OCI-M2 (cell line): ENCODE data around the gene USP10.

ENCODE experiments used
- DNase-seq: peaks from one replicate; lab custom pipeline; 2025; ENCODE audit not compliant: unreplicated experiment; lab: John Stamatoyannopoulos, UW

The USP10 gene, protein sequence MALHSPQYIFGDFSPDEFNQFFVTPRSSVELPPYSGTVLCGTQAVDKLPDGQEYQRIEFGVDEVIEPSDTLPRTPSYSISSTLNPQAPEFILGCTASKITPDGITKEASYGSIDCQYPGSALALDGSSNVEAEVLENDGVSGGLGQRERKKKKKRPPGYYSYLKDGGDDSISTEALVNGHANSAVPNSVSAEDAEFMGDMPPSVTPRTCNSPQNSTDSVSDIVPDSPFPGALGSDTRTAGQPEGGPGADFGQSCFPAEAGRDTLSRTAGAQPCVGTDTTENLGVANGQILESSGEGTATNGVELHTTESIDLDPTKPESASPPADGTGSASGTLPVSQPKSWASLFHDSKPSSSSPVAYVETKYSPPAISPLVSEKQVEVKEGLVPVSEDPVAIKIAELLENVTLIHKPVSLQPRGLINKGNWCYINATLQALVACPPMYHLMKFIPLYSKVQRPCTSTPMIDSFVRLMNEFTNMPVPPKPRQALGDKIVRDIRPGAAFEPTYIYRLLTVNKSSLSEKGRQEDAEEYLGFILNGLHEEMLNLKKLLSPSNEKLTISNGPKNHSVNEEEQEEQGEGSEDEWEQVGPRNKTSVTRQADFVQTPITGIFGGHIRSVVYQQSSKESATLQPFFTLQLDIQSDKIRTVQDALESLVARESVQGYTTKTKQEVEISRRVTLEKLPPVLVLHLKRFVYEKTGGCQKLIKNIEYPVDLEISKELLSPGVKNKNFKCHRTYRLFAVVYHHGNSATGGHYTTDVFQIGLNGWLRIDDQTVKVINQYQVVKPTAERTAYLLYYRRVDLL

DNA sequence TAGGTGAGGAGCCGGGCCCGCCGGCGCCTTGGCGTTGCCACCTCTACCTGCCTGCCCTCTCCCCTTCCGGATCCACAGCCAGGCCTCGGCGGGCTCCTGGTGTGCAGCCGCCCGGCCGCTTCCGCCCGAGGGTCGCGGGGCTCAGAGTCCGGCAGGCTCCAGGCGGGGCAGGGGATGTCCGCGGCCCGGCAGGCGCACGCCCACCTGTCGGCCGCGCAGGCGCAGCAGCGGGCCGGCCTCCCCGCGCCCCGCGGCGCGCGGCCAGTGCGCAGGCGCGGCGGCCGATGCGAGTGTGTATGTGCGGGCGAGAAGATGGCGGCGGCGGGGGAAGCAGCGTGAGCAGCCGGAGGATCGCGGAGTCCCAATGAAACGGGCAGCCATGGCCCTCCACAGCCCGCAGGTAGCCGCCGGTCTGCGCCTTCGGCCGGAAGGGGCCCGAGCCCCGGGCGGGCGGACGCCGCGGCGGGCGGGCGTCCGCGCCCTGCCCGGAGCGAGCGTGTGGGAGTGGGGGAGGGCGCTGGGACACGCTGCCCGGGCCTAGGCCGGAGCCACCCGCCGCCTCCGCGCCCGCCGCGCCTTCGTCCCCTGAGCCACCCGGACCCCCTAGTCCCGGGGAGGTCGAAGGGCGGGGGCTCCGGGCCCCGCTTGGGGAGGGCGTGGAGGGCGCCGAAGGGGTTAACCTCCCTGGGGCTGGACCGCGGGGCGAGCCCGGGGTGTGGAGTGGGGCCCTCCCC lies at the start of gene USP10:
Gene USP10 (plus strand): TSS at position 289 of the 734 bp plus-strand sequence. CDS start 91 bp downstream, at position 380.
- DNase-seq = no peak

DNA sequence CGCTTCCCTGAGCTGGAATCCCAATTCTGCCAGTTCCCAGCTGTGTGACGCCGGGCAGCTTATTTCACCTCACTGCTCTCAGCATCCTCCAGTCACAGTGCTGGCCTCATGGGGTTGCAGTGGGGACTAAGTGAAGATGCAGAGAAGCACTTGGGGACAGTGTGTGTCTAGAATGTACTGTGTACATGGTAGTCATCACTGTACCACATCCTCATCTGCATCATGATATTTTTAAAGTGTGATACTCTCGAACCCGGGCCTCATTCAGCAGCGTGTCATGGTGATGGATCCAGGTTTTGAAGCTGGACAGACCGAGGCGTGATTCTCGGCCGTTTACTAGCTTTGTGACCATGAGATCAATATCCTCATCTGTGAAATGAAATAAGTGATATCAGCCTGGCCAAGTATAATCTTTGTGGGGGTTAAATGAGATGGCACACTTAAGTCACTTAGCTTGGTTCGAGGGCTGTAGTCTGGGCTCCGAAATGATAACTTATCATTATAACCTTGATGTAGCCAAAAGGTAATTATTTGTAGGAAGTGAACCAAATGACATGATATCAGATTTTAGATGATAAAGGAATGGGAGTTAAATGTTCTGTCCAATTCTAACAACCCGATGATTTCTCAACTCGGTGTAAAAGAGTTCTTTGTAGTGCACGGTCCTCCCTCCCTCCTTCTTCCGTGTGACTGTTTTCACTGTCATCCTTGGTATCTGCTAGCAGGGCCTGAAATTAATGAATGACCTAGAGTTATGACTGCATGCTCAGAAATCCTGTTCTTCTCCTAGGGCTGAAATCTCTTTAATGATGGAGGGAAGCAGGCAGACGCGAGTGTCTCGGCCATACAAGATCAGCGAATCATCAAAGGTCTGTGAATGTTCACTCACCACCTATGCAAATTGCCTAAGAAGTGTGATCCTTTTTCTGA lies 49.5 kb upstream of the USP10 start:
- no peak for DNase-seq

DNA sequence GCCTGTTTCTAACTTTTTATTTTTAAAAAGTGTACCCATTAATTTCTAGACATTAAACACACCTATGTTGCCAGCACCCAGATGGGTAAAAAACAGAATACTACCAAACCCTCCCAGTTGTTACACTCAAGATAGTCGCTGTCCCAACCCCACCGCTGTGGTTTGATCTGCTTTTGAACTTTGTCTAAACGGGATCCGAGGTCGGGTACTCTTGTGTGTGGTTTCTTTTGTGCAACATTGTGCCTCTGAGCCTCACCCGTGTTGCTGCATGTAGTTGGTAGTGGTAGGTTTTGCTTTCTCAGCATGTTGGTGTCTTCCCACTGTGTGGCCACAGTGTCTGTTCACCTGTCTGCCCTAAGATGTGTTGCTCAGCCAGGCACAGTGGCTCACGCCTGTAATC lies 47.2 kb upstream of the USP10 start:
- DNase-seq = no peak

DNA sequence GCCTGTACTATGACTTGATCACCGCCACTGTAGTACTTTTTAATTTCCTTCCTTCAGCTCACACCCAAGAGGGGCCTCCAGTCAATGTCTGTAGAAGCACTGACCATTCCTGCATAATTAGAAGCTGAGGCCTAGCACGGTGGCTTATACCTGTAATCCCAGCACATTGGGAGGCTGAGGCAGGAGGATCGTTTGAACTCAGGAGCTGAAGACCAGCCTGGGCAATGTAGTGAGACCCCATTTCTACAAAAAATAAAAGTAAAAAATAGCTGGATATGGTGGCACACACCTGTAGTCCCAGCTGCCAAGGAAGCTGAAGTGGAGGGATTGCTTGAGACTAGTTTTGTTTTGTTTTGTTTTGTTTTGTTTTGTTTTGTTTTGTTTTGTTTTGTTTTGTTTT lies 45.6 kb upstream of the USP10 start:
- no peak for DNase-seq

DNA sequence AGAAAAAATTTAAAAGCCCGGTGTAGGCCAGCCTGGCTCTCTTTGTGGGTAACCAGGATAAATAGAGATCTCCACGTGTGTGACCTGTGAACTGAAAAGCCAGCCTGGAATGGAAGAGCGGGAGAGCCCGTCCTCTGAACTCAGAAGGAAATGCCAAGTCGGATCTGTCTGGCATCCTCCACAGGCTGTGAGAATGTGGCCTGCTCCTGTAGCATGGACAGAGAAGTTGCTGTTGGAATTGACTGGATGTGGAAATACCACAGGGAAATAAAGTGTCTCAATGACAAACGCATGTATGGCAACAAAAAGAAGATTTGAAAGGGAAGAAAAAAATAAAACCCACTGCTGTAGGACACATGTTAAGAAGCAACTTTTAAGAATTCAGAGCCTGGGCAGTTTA lies 44.8 kb upstream of the USP10 start:
- no peak for DNase-seq

DNA sequence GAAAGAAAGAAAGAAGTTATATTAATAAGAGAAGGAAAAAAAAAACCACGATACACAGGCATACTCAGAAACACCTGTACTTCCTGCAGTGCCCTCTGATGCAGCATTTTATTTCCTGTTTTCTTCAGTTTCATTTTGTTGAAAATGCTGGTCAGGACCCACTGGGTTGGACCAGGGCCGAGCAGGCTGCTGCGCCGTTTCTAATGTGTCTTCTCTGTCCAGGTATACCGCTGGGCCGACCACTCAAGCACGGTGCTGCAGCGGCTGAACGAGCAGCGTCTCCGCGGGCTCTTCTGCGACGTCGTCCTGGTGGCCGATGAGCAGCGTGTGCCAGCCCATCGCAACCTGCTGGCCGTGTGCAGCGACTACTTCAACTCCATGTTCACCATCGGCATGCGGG lies 43.2 kb upstream of the USP10 start:
- DNase-seq = no peak

DNA sequence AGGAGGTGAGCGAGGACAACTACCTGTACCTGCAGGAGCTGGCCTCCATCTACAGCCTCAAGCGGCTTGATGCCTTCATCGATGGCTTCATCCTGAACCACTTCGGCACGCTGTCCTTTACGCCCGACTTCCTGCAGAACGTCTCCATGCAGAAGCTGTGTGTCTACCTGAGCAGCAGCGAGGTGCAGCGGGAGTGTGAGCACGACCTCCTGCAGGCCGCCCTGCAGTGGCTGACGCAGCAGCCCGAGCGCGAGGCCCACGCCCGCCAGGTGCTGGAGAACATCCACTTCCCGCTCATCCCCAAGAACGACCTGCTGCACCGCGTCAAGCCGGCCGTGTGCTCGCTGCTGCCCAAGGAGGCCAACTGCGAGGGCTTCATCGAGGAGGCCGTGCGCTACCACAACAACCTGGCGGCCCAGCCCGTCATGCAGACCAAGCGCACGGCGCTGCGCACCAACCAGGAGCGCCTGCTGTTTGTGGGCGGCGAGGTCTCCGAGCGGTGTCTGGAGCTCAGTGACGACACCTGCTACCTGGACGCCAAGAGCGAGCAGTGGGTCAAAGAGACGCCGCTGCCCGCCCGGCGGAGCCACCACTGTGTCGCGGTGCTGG lies 42.5 kb upstream of the USP10 start:
- no peak for DNase-seq

DNA sequence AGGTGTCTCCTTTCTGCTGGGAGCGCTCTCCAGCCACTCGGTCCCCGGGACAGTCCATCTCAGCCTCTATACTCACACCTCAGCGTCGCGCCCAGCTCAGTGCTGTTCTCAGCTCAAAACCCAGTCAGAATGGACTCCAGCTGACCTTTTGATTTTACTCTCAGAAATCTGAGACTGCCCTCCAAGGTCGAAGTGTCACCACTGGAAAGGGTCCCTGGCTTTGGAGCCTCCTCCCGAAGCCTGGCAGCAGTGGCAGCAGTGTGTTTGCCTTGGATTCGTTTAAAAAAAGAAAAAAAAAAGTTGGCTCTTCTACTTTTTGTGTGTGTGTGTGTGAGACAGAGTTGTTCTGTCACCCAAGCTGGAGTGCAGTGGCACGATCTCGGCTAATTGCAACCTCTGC lies 41.1 kb upstream of the USP10 start:
- no peak for DNase-seq

DNA sequence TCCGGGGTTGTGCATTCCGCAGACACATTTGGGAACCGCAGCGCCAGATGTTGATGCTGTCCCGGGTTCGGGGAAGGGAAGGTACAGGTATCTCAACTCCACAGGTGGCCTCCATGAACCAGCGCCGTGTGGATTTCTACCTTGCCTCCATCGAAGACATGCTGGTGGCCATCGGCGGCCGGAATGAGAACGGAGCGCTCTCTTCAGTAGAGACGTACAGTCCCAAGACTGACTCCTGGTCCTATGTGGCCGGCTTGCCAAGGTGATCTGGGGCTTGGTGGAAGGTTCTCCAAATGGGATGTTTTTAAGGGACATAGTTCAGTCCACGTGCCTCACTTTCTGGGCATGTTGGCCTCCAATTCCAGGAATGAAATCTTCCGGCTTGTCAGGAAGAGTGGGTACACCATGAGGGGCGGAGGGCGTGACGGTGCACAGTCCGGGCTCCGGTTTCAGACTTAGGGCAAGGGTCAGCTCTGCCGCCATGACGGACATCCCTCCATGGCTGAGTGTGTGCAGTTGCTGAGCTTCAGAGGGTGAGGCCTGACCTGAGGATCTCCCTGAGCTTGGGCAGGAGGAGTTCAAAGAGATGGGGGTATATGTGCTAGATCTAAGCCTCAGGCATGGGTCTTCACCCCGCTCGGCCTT lies 40.0 kb upstream of the USP10 start:
- DNase-seq = no peak

DNA sequence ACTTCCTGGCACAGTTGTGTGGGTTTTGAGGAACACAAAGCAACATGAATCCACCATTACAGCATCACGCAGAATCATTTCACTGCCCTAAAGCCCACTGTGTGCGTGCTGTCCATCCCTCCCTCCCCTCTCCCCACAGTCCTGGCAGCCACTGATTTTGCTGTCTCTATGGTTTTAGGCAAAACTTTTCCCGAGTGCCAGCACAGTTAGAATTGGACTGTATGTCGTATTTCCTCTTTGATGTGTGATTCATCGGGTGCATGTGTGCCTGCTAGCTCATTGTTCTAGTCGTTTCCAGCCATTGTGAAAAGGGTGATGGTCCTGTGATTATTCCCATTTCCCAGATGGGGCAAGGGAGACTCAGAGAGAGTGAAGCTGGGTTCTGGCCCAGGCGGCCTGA lies 38.8 kb upstream of the USP10 start:
- DNase-seq = no peak

DNA sequence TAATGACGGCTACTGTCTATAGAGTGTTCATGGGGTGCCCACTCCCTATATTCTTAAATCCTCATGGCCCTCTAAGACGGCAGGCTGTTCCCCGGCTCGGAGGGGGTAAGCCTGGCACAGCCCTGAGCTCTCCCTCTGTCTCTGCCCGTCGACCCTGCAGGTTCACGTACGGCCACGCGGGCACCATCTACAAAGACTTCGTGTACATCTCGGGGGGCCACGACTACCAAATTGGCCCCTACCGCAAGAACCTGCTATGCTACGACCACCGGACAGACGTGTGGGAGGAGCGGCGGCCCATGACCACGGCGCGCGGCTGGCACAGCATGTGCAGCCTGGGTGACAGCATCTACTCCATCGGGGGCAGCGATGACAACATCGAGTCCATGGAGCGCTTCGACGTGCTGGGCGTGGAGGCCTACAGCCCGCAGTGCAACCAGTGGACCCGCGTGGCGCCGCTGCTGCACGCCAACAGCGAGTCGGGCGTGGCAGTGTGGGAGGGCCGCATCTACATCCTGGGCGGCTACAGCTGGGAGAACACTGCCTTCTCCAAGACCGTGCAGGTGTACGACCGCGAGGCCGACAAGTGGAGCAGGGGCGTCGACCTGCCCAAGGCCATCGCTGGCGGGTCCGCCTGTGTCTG lies 38.3 kb upstream of the USP10 start:
- DNase-seq = no peak

DNA sequence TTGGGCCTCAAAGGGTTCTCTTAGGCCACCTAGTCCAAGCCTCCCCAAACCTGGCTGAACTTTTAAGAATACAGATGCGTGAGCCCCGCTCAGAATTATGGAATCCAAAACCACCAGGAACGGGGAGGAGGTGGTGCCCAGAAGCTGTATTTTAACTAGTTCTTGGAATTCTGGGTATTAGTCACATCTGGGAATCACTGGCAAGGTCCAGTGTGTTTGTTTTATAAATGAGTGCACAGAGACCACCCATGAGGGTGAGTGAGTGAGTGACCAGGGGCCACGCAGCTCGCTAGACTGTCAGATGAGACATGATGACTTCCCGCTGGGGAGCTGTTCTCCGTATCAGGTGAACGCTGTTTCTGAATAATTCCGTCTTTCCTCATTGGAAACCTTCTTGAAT lies 37.3 kb upstream of the USP10 start:
- no peak for DNase-seq

DNA sequence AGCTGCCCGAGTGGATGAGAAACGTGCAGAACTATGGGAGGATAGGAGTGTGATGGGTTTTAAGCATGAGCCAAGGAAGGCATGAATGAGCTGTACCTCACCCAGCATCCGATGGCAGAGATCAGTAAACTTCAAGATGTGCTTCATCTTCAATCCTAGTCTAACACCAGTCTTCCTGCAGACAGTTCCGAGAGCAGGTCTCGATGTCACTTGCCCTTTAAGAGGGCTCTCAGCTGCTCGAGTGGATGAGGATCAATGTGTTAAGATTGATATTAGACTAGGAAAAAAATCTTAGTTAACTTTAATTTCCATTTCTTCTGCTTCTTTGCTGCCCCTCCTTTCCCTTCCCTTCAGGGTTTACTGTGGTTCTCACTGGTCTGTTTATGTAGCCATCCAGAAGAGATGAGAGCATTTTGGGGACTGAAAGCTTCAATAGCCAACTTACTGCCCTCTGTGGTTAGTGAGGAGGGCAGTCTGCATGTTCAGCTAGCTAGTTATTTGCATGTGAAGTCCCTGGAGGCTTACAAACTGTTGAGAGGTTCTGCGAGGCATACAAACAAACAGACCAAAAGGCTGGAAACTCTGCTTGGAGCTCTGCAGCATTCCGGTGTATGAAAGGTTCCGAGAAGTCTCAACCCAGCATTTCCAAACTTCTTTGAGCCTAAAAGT lies 36.2 kb upstream of the USP10 start:
- DNase-seq = no peak

DNA sequence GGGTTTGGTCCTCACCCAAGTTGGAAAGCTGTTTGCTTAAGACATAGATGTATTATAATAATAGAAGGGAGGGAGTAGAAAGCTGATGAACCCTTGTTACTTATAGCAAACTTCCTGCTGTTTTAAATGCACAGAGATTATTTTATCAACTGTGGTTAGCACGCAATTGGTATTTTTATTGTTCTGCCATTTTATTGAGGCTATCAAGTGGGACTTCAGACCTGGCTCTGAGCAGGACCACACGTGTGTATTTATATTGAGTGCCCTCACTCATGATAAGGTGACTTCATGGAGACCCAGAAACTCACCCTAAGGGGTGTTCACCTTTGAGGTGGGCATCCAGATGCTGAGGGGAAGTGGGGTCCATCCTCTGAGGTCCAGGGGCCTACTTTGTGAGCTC lies 34.4 kb upstream of the USP10 start:
- DNase-seq = no peak

DNA sequence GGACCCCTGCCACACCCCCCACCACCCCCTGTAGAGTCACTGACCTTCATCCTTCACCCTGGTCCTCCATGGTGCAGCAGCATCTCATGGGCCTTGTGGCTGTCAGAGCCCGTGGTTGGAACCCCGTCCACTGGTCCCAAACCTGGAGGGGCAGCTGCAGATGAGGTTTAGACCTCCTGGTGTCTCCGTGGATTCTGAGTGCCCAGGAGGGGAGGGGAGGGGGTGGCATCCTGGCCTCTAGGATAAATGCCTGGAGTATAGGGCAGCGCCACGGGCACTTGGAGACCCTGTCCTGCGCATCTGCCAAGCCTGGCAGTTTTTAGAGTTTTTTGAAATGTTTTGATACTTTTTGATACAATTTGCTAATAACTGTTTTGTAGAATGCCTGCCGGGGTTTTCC lies 34.0 kb upstream of the USP10 start:
- no peak for DNase-seq

DNA sequence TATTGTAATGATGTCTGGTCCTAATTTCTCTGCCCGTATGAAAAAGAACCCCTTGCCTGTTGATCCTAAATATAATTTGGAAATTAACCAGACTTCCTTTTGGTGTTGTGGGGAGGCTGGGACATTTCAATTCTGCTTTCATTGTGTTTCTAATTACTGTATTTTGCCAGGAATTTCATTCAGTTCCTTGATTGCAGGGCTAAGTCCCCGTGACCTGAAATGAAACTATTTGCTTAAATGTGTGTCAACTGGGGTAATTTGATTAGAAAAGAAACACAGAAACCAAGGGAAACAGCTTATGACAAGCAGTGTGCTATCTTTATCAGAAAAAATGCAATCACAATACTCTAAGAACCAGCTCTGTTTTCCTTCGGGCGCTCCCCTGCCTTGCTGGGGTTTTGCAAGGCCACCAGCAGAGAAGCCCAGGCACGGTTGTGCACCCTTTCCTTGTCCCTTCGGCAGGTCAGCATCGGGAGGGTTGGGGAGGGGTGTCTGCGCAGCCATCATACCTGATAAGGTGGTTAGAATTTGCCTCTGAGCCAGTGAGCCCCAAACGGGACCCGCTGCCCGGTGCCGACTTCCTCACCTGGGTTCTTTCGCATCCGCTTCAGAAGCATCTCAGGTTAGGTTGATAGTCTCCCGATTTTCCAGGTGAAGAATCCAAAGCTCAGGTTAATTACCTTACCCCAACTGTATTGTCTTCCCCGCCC lies 32.0 kb upstream of the USP10 start:
- no peak for DNase-seq

DNA sequence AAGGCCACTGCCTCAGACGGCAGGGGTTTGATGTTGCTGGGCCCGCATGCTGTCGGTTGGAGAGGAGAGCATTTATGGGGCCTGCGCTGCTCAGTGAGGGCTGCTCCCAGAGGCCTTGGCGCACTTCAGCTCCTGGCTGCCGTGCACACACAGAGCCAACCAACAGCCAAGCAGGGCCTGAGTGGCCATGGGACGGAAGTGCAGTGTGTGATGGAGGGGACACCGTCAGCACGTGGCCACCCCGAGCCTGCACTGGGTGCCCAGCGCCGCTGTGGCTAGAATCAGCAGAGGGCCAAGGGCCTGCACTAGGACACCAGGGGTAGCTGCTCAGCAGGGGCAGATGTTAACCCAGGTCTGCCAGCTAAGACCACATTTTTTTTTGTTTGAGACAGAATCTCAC lies 29.7 kb upstream of the USP10 start:
- DNase-seq = no peak
